NAMALWA (cell line): ENCODE data around the gene RAB9B.

Experiments
- DNase-seq: peaks from one replicate; pipeline ENCODE4 v3.0.0-alpha.2; 2015; ENCODE audit warnings: low spot score

The RAB9B gene

GRCh38 chrX:103811858-103812257 lies 20.2 kb downstream of the RAB9B start:
- no peak for DNase-seq

GRCh38 chrX:103806862-103807474 lies 25.1 kb downstream of the RAB9B start:
- DNase-seq, result no peak

GRCh38 chrX:103805860-103806259 lies 26.2 kb downstream of the RAB9B start:
- DNase-seq, result no peak

- DNase-seq, result no peak
Measured at GRCh38 chrX:103800318-103800717, 31.7 kb downstream of the RAB9B start.

- DNase-seq, result no peak
Measured at GRCh38 chrX:103797691-103798090, 34.4 kb downstream of the RAB9B start.

GRCh38 chrX:103794119-103794518 lies 37.9 kb downstream of the RAB9B start:
- DNase-seq, result no peak

GRCh38 chrX:103793545-103793940 lies 38.5 kb downstream of the RAB9B start:
- no peak for DNase-seq

- DNase-seq, result no peak
Measured at GRCh38 chrX:103792916-103793544, 39.0 kb downstream of the RAB9B start.

GRCh38 chrX:103791826-103792485 lies 40.1 kb downstream of the RAB9B start:
- no peak for DNase-seq

GRCh38 chrX:103791228-103791627 lies 40.8 kb downstream of the RAB9B start:
- no peak for DNase-seq

GRCh38 chrX:103789004-103789403 lies 43.1 kb downstream of the RAB9B start:
- DNase-seq, result peak; percentile 48

- no peak for DNase-seq
Measured at GRCh38 chrX:103783971-103784370, 48.1 kb downstream of the RAB9B start.

GRCh38 chrX:103783196-103783595 lies 48.9 kb downstream of the RAB9B start:
- no peak for DNase-seq

GRCh38 chrX:103782640-103783039 lies 49.4 kb downstream of the RAB9B start:
- no peak for DNase-seq

GRCh38 chrX:103781706-103782105 lies 50.4 kb downstream of the RAB9B start:
- DNase-seq, result no peak

GRCh38 chrX:103781062-103781402 lies 51.0 kb downstream of the RAB9B start:
- DNase-seq, result no peak

- DNase-seq, result no peak
Measured at GRCh38 chrX:103780336-103781061, 51.6 kb downstream of the RAB9B start.

- DNase-seq, result no peak
Measured at GRCh38 chrX:103779141-103779789, 52.8 kb downstream of the RAB9B start.

- DNase-seq, result no peak
Measured at GRCh38 chrX:103776546-103776945, 55.5 kb downstream of the RAB9B start, which contains the start of gene PLP1. TSS of gene PLP1 (plus strand) at chrX:103776840. CDS start at chrX:103776996, 156 bp downstream.

- peak; percentile 3 for DNase-seq
Measured at GRCh38 chrX:103774070-103774642, 57.9 kb downstream of the RAB9B start.

GRCh38 chrX:103773445-103773844 lies 58.6 kb downstream of the RAB9B start:
- DNase-seq, result no peak
